Loucy (cell line): ENCODE measurements around the gene B3GALT6.
"Not testable (repeated sequence)": the region's sequence is repeated elsewhere in the genome, so short reads cannot be mapped to it uniquely, and the experiment has no call there.

ENCODE experiments used
- CTCF ChIP-seq: fragments of 200-600 bp; sonication (generic); conservative IDR thresholded peaks from 2 replicates; pipeline ENCODE4 v1.5.1; 2014; ENCODE audit warnings: mild to moderate bottlenecking, antibody characterized with exemption, low read length
- EZH2phosphoT487 ChIP-seq: fragments of 200-600 bp; IDR thresholded peaks from 2 replicates; pipeline ENCODE4 v1.6.1; 2018; ENCODE audit warnings: antibody characterized with exemption, mild to moderate bottlenecking, moderate library complexity, borderline replicate concordance

- TF ChIP-seq CTCF, EZH2phosphoT487: not testable (repeated sequence)
These were observed 36.3 kb upstream of the B3GALT6 start for GRCh38 chr1:1195726-1196125.
